Measurements from ENCODE around the gene SMTN.
"Not testable (repeated sequence)": the region's sequence is repeated elsewhere in the genome, so short reads cannot be mapped to it uniquely, and the experiment has no call there.

Gene SMTN
- 2.7 to 9.1 (median 6.1) reads per million in 18 experiments for total RNA-seq

DNA sequence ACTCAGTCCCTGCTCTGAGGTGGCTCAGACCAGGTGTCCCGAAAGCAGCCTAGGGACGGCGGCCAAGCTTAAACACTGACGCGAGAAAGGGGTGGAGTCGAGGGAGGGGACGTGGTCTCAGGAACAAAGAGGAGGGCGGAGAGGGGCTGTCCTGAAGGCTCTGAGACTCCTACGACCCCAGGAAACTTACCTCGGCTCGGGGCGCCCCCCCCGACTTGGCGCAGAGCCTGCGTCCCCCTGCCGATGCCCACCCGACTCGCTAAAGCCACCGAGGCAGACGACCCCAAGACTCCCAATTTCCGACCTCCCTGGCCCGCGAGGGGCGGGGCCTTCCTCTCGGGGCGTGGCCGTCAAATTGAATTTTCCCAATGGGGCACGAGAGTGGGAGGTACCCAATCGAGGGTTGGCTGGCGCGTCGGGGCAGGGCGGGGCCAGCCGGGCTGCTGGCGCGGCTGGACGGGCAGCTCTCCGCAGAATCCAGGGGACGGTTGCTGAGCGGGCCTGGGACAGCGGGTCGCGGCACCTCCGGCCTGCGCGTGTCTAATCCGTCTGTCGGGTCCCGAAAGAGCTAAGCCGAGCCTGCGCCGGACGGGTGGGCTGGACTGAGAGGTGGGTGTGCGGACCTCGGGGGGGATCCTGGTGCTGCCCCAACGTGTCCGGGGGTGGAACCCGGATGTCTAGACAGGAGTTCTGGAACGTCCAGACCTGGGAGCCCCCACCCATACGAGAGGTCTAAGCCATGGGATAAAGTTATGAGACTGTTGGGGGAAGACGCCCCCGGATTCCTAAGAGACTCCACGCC, at the start of gene SMTN:
Gene SMTN (plus strand): TSS at position 471 of the 802 bp plus-strand sequence. CDS start 1,941 bp downstream, outside the sequence.
- peak; percentile 82 to 86 for DNase-seq

GRCh38 chr22:31036671-31037550, 44.2 kb upstream of the SMTN start:
- no peak for DNase-seq

- no peak for DNase-seq
Measured at GRCh38 chr22:31038686-31039085, 42.4 kb upstream of the SMTN start.

GRCh38 chr22:31039393-31039792, 41.7 kb upstream of the SMTN start:
- DNase-seq = no peak

- no peak for DNase-seq
Measured at GRCh38 chr22:31040542-31041398, 40.3 kb upstream of the SMTN start.

- DNase-seq = no peak
Measured at GRCh38 chr22:31044262-31044861, 36.8 kb upstream of the SMTN start.

GRCh38 chr22:31045900-31046538, 35.1 kb upstream of the SMTN start:
- no peak for DNase-seq

GRCh38 chr22:31046539-31047226, 34.4 kb upstream of the SMTN start:
- no peak for DNase-seq

DNA sequence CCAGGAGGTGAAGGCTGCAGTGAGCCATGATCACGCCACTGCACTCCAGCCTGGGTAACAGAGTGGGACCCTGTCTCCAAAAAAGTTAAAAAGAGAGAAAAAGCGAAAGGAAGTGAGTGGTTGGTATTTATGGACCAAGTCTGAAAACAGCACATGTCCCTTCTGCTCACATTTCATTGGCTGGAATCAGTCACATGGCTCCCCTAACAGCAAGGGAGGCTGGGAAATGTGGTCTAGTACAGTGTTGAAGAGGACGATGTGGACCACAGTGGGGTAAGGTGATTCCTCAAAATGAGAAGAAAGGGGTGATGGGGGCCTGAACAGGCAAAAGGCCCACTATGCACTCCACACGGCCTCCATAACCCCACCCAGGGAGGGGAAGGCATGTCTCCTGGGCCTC, 32.5 kb upstream of the SMTN start:
- no peak for DNase-seq

GRCh38 chr22:31049815-31050420, 31.2 kb upstream of the SMTN start:
- no peak for DNase-seq

DNA sequence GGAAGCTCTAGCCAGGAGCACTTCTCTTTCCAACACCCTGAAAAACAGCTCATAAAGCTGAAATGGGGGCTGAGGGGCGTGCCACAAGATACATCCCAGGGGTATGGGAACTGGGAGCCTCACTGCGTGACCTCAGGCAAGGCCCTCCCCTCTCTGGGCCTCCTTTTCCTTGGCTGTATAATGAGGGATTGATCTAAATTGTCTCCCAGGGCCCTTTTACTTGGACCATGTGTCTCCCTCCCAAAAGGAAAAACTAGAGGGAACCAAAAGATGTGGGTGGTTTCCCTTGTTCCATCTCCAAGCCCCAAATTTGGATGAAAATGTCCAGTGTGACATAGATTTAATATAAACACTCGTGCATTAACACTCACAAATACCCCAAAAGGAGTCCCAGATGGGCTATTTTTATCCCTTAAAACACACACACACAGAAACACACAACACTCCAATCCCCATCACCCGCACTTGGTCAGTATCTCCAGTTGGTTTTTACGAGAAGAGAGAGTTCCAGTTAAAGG, 25.9 kb upstream of the SMTN start:
- DNase-seq = no peak

DNA sequence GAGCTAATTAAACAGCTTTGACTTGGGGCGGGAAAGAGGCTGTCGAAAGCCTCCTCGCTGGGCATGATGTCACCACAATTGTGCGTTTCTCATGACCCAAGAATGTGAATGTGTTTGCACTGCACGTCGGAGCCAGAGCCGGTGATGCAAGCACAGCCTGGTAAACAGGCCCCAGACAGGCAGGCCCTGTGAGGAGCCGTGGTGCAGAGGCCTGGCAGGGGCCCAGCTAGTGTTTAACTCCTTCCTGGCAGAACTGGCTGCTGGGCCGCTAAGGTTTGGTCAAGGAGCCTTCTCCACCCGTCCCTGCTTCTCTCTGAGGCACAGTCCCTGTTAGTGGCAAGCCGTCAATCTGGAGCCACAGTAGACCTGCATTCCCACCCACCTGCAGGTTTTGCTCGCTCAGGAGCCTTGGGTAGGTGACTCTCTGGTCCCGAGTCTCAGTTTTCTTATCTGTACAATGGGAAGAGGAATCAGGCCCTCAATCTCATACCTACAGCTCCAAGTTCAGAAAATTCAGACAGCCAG, 25.4 kb upstream of the SMTN start:
- DNase-seq = no peak

GRCh38 chr22:31056986-31057599, 24.0 kb upstream of the SMTN start:
- DNase-seq = no peak

- DNase-seq = not testable (repeated sequence)
Measured at GRCh38 chr22:31059663-31060062, 21.5 kb upstream of the SMTN start.

GRCh38 chr22:31062566-31063230, 18.4 kb upstream of the SMTN start:
- no peak for DNase-seq

DNA sequence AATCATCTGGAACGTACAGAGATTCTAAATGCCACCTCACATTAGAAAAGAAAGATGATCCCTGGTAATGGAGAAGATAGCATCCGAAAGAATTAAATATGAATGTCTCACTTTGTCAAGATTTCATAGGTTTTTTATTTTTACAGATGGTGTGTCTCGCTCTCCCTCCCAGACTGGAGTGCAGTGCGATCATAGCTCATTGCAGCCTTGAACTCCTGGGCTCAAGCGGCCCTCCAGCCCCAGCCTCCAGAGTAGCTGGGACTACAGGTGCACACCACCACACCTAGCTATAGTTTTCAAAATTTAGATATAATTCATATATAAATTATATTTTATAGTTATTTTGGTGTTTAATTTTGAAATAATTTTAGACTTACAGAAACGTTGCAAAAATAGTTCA, 16.7 kb upstream of the SMTN start:
- DNase-seq = no peak

GRCh38 chr22:31068970-31069369, 12.1 kb upstream of the SMTN start:
- no peak for DNase-seq

DNA sequence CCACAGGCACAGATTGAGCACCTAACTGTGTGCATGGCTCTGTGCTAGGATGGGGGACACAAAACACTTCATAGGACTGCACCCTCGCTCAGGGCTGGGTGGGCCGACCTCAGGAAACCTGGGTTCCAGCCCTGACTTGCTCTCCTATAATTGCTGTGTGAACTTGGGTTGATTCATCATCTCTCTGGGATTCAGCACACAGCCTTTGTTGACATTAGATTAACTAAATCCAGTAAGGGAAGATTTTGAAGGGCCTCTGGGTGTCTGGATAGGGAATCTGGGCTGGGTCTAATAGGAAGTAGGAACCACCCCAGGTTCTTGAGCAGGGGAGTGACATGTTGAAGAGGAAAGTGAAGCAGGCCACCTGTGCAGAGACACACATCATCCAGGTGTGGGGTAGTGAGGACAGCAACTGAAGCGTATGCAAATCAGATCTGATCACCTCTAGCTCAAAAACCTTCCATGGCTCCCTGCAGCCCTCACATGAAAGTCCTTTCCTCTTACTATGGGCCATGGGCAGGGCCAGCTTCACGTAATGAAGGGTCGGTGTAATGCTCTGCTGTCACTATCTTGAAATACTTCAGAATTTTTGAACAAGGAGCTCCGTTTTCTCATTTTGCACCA, 11.3 kb upstream of the SMTN start:
- DNase-seq = not testable (repeated sequence)

DNA sequence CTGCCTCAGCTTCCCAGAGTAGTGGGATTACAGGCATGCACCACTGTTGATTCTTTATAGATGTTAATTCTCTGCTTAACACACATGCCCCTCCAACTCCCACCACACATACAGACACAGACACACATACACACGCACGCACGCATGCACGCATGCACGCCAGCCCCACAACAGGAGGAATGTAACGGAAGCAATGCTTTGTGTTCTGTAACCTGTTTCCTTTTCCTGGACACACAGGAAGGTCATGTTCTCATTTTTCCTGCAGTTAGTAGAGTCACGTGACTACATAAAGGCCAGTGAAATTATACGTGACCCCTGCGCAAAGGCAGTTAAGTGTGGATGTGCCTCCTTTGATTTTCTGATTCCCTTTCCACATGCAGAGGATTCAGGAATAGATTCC, 8.0 kb upstream of the SMTN start:
- DNase-seq = not testable (repeated sequence)

All from inflammatory macrophage (primary cell).